GM23338 (cell line): ENCODE data around the gene MUL1. TPM values are rescaled to one million over a fixed set of nuclear protein-coding genes. Genes with fewer than 3 reads are reported as not detected.

Experiments used
- ATAC-seq: fragments of 200-7000 bp; cut with Tn5 transposase; 3 replicates; pipeline ENCODE4 v1.9.1; 2020
- DNase-seq: peaks from one replicate; pipeline ENCODE4 v3.0.0-alpha.2; 2015; ENCODE audit warnings: low spot score
- H2AFZ ChIP-seq: fragments of 200-600 bp; sonication (generic); 2 replicates; pipeline ENCODE4 v1.8.0; 2016; ENCODE audit warnings: antibody characterized with exemption, mild to moderate bottlenecking, moderate library complexity
- H3F3A ChIP-seq: fragments of 200-600 bp; sonication (generic); replicated peaks from 2 replicates; pipeline ENCODE4 v1.8.0; 2017; ENCODE audit warnings: antibody characterized with exemption, mixed run types, low read depth
- H3K27ac ChIP-seq: fragments of 200-600 bp; sonication (generic); 2 replicates; pipeline ENCODE4 v1.6.1; 2016; ENCODE audit warnings: low read depth
- H3K27me3 ChIP-seq: fragments of 200-600 bp; sonication (generic); 2 replicates; pipeline ENCODE4 v1.8.0; 2016; ENCODE audit warnings: mild to moderate bottlenecking, mixed run types, moderate library complexity; ENCODE audit not compliant: insufficient read depth
- H3K36me3 ChIP-seq: fragments of 200-600 bp; sonication (generic); 2 replicates; pipeline ENCODE4 v1.8.0; 2016; ENCODE audit warnings: mild to moderate bottlenecking; ENCODE audit not compliant: insufficient read depth
- H3K4me1 ChIP-seq: fragments of 200-600 bp; sonication (generic); 2 replicates; pipeline ENCODE4 v1.8.0; 2016; ENCODE audit warnings: mild to moderate bottlenecking, moderate library complexity; ENCODE audit not compliant: insufficient read depth
- H3K4me2 ChIP-seq: fragments of 200-600 bp; sonication (generic); 2 replicates; pipeline ENCODE4 v1.7.1; 2017; ENCODE audit warnings: mixed run types
- H3K4me3 ChIP-seq: fragments of 200-600 bp; sonication (generic); 2 replicates; pipeline ENCODE4 v1.6.1; 2016; ENCODE audit warnings: mixed run types
- H3K79me2 ChIP-seq: fragments of 200-600 bp; sonication (generic); replicated peaks from 2 replicates; pipeline ENCODE4 v1.8.0; 2017; ENCODE audit warnings: mild to moderate bottlenecking; ENCODE audit not compliant: insufficient read depth
- H3K9me2 ChIP-seq: fragments of 200-600 bp; sonication (generic); 2 replicates; pipeline ENCODE4 v1.8.0; 2017; ENCODE audit not compliant: insufficient read depth
- H4K20me1 ChIP-seq: fragments of 200-600 bp; sonication (generic); replicated peaks from 2 replicates; pipeline ENCODE4 v1.8.0; 2017; ENCODE audit warnings: mild to moderate bottlenecking; ENCODE audit not compliant: insufficient read depth
- H3K27ac Mint-ChIP-seq: 2 replicates; pipeline ENCODE4 v1.8.0; 2020; ENCODE audit warnings: inconsistent platforms, mild to moderate bottlenecking, moderate library complexity, mixed read lengths
- H3K27me3 Mint-ChIP-seq: 3 replicates; pipeline ENCODE4 v1.8.0; 2022; ENCODE audit warnings: low read depth, mild to moderate bottlenecking, moderate library complexity, mixed read lengths, inconsistent platforms; ENCODE audit not compliant: insufficient read depth, poor library complexity
- H3K36me3 Mint-ChIP-seq: 3 replicates; pipeline ENCODE4 v1.8.0; 2021; ENCODE audit warnings: low read depth, mild to moderate bottlenecking, inconsistent platforms, moderate library complexity, mixed read lengths
- H3K4me1 Mint-ChIP-seq: 3 replicates; pipeline ENCODE4 v1.8.0; 2020; ENCODE audit warnings: mild to moderate bottlenecking, inconsistent platforms, mixed read lengths
- H3K4me3 Mint-ChIP-seq: 3 replicates; pipeline ENCODE4 v1.8.0; 2021; ENCODE audit warnings: moderate library complexity, mild to moderate bottlenecking, inconsistent platforms, mixed read lengths
- H3K9me3 Mint-ChIP-seq: 3 replicates; pipeline ENCODE4 v1.8.0; 2020; ENCODE audit warnings: moderate library complexity, mild to moderate bottlenecking, inconsistent platforms, mixed read lengths
- CREB1 ChIP-seq: fragments of 250-450 bp; sonication (Bioruptor Pico); IDR thresholded peaks from 2 replicates; pipeline ENCODE4 v1.5.0; 2020; ENCODE audit warnings: low read depth, mild to moderate bottlenecking, moderate library complexity
- CTCF ChIP-seq, 2 experiments: fragments of 200-600 bp in 1 of 2; sonication (generic) in 1 of 2; conservative IDR thresholded peaks; 2 replicates each; pipeline versions ENCODE4 v1.5.1 to v1.6.1; 2016 to 2017; ENCODE audit warnings: antibody characterized with exemption in 2 of 2, low read depth in 2 of 2, mild to moderate bottlenecking in 2 of 2, moderate library complexity in 1 of 2
- EZH2 ChIP-seq: fragments of 200-600 bp; sonication (generic); IDR thresholded peaks from one replicate; pipeline ENCODE4 v1.8.0; 2017; ENCODE audit warnings: antibody characterized with exemption, mild to moderate bottlenecking, low read depth; ENCODE audit not compliant: unreplicated experiment
- EZH2phosphoT487 ChIP-seq: fragments of 200-600 bp; sonication (generic); IDR thresholded peaks from one replicate; pipeline ENCODE4 v1.8.1; 2018; ENCODE audit warnings: antibody characterized with exemption; ENCODE audit not compliant: unreplicated experiment
- JUNB ChIP-seq: IDR thresholded peaks from one replicate; pipeline ENCODE4 v1.6.1; 2016; ENCODE audit warnings: antibody characterized with exemption; ENCODE audit not compliant: unreplicated experiment
- NANOG ChIP-seq: IDR thresholded peaks from 2 replicates; pipeline ENCODE4 v1.6.1; 2016; ENCODE audit warnings: antibody characterized with exemption, borderline replicate concordance
- POLR2AphosphoS5 ChIP-seq: IDR thresholded peaks from 2 replicates; pipeline ENCODE4 v1.6.1; 2016; ENCODE audit warnings: antibody characterized with exemption, low read depth
- REST ChIP-seq: IDR thresholded peaks from one replicate; pipeline ENCODE4 v1.6.1; 2018; ENCODE audit warnings: antibody characterized with exemption; ENCODE audit not compliant: unreplicated experiment
- STAT1 ChIP-seq: IDR thresholded peaks from one replicate; pipeline ENCODE4 v1.6.1; 2016; ENCODE audit warnings: antibody characterized with exemption; ENCODE audit not compliant: unreplicated experiment
- ZNF331 ChIP-seq: fragments of 250-450 bp; sonication (Bioruptor Pico); IDR thresholded peaks from 2 replicates; pipeline ENCODE4 v1.5.0; 2020; ENCODE audit warnings: low read depth, mild to moderate bottlenecking, moderate library complexity
- polyA plus RNA-seq: library from polyadenylated mRNA; unstranded; fragments of >200 nt; fragmentation: Nextera tagmentation; extraction: Ambion mirVana; gene quantifications from 2 replicates; pipeline ENCODE4 v1.2.1, GENCODE V29; 2016
- total RNA-seq: library from RNA; depleted of rRNA; stranded (reverse); fragments of >200 nt; shearing (Covaris generic); gene quantifications from 2 replicates; pipeline ENCODE4 v1.2.3, GENCODE V29; 2014

Gene MUL1
- total and polyA plus RNA-seq, 2 experiments from 2014 or later: 8.9 to 26.2 TPM

GRCh38 chr1:20507564-20508410 is at the start of gene MUL1 (continued):
- TF ChIP-seq EZH2phosphoT487: no peak
- TF ChIP-seq EZH2: no peak

- Mint-ChIP-seq H3K4me3 (no peak overlapping the region), H3K36me3 (no peaks in the 10 kb centered on the region), H3K27ac (no peak overlapping the region), H3K27me3 (peaks cover 44% of the 10 kb centered on the region), H3K4me1 (peaks cover 10% of the 10 kb centered on the region; the same call in 2 of the 3 replicates), H3K9me3 (no peaks in the 10 kb centered on the region)
- H3K27me3 ChIP-seq: peaks cover 61% of the 10 kb centered on the region
- no peak overlapping the region for H3K27ac ChIP-seq
- peaks cover 10% of the 10 kb centered on the region; the same call in 1 of the 2 replicates for H3K4me1 ChIP-seq
- no peak overlapping the region for H3K4me2 ChIP-seq
- H4K20me1 ChIP-seq: no peaks in the 10 kb centered on the region
- no peak for TF ChIP-seq CREB1 (CRISPR knock-in tag)
- TF ChIP-seq NANOG: no peak
- TF ChIP-seq CTCF (conservative IDR thresholded peaks at IDR 0.05; ENCODE audit: low read depth in 2 of 2): no peak
- TF ChIP-seq STAT1: no peak
- no peak for TF ChIP-seq ZNF331 (CRISPR knock-in tag)
- TF ChIP-seq REST: no peak
- no peak for TF ChIP-seq JUNB
- TF ChIP-seq POLR2AphosphoS5: no peak
- no peaks in the 10 kb centered on the region for H3K36me3 ChIP-seq
- no peaks in the 10 kb centered on the region for H3K9me2 ChIP-seq
- no peak for ATAC-seq
- peaks cover 9% of the 10 kb centered on the region; the same call in 1 of the 2 replicates for H3F3A ChIP-seq
- H2AFZ ChIP-seq: no peak overlapping the region
- no peak for DNase-seq
- H3K4me3 ChIP-seq: no peak overlapping the region
- H3K79me2 ChIP-seq: no peaks in the 10 kb centered on the region
Measured at GRCh38 chr1:20555758-20556120, 47.8 kb upstream of the MUL1 start.
